AG04449 (cell line): ENCODE results near the gene ZNF2.
A peak's percentile ranks its signal among the peaks of the same experiment; 100 is the strongest.
"Not testable (repeated sequence)": the region's sequence is repeated elsewhere in the genome, so short reads cannot be mapped to it uniquely, and the experiment has no call there.

Source experiments
- CTCF ChIA-PET: fragments of 350-600 bp; formaldehyde crosslinking; extraction: SDS; loops from one replicate; lab custom pipeline; 2021; ENCODE audit warnings: antibody characterized with exemption; lab: Yijun Ruan, JAX
- POLR2A ChIA-PET: fragments of 400-600, 350-600 bp; formaldehyde crosslinking; extraction: SDS; loops from one replicate; lab custom pipeline; 2020; ENCODE audit warnings: antibody characterized with exemption, inconsistent platforms; lab: Yijun Ruan, JAX
- DNase-seq: peaks from one replicate; pipeline ENCODE4 v3.0.0-alpha.2; 2010; ENCODE audit warnings: low read depth, low spot score
- H3K4me3 ChIP-seq: 2 replicates; pipeline ENCODE4 v1.5.1; 2011; ENCODE audit warnings: low read depth, mild to moderate bottlenecking, control low read depth, low read length
- TF ChIP-seq, protein P1 (sequence below): IDR thresholded peaks from one replicate; pipeline ENCODE4 v1.5.1; 2011; ENCODE audit warnings: mild to moderate bottlenecking, moderate library complexity, low read length, control low read depth, inconsistent platforms; ENCODE audit not compliant: insufficient read depth; ENCODE audit errors: missing control alignments

Gene ZNF2

DNA sequence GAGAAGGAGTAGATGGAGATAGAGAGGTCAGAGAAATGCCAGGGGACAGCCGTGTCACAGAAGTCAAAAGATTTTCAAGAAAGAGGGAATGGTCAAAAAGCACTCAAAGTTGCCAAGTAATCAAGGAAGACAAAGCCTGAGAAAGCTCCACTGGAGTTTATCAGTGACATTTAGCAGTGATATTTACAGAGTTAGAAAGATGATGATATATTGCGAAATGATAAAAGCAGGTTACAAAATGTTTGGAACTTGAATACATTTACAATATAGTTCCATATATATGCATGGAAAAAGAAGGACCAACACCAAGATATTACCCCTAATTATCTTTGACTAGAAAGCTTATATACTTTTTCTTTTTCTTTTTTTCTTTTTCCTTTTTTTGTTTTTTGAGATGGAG is 20.4 kb downstream of the ZNF2 start:
- ChIA-PET POLR2A (no interaction called here), CTCF (interaction anchor here (1.4 to 1.9 kb wide), 2 partner anchors 11 to 13 kb away, joined by 4 read pairs; no protein-coding TSS in a partner anchor)
- TF ChIP-seq, protein P1, sequence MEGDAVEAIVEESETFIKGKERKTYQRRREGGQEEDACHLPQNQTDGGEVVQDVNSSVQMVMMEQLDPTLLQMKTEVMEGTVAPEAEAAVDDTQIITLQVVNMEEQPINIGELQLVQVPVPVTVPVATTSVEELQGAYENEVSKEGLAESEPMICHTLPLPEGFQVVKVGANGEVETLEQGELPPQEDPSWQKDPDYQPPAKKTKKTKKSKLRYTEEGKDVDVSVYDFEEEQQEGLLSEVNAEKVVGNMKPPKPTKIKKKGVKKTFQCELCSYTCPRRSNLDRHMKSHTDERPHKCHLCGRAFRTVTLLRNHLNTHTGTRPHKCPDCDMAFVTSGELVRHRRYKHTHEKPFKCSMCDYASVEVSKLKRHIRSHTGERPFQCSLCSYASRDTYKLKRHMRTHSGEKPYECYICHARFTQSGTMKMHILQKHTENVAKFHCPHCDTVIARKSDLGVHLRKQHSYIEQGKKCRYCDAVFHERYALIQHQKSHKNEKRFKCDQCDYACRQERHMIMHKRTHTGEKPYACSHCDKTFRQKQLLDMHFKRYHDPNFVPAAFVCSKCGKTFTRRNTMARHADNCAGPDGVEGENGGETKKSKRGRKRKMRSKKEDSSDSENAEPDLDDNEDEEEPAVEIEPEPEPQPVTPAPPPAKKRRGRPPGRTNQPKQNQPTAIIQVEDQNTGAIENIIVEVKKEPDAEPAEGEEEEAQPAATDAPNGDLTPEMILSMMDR = no peak
- no peak overlapping the region for H3K4me3 ChIP-seq
- DNase-seq = no peak

GRCh38 chr2:95192956-95193355 is 27.3 kb downstream of the ZNF2 start:
- CTCF ChIA-PET = interaction anchor here (0.9 to 1.0 kb wide), 2 partner anchors 10 to 153 kb away, joined by 3 to 4 read pairs; no protein-coding TSS in a partner anchor
- POLR2A ChIA-PET, DNase-seq, H3K4me3 ChIP-seq: not testable (repeated sequence)
- TF ChIP-seq, protein P1 = peak; percentile 58

DNA sequence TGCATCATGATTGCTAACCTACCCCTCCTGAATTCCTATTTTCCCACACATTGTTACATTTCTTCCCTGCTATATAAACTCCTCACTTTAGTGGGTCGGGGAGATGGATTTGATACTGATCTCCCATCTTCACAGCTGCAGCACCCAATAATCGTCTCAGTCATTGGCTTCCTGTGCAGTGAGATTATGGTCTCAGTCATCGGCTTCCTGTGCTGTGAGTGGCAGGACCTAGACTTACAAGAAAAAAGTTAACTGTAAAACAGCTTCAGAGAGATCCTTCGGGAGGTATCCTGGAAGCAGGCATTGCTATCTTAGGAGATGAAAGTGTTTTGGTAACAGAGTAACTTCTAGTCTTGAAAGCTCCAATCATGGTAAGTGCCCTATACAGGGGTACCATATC is 38.3 kb downstream of the ZNF2 start:
- no peak overlapping the region for H3K4me3 ChIP-seq
- TF ChIP-seq, protein P1 = no peak
- CTCF ChIA-PET = no interaction called here
- DNase-seq = no peak
- POLR2A ChIA-PET = no interaction called here

GRCh38 chr2:95204396-95204795 is 38.8 kb downstream of the ZNF2 start:
- POLR2A ChIA-PET = no interaction called here
- CTCF ChIA-PET = interaction anchor here (2.3 kb wide), 1 partner anchor 28 kb away, joined by 8 read pairs; no protein-coding TSS in a partner anchor
- TF ChIP-seq, protein P1 = no peak
- DNase-seq = no peak
- no peak overlapping the region for H3K4me3 ChIP-seq

- POLR2A ChIA-PET = no interaction called here
- TF ChIP-seq, protein P1 = no peak
- CTCF ChIA-PET = interaction anchor here (0.8 to 2.3 kb wide), 5 partner anchors 9 to 122 kb away, joined by 3 to 8 read pairs (median 4); no protein-coding TSS in a partner anchor
- DNase-seq = no peak
- no peak overlapping the region for H3K4me3 ChIP-seq
Observed at GRCh38 chr2:95206096-95206495, 40.5 kb downstream of the ZNF2 start.

GRCh38 chr2:95207111-95207961 is 41.7 kb downstream of the ZNF2 start, which contains the start of gene ZNF892:
Gene ZNF892 (plus strand): TSS chr2:95207521. CDS start chr2:95207816, 295 bp downstream.
- ChIA-PET CTCF (interaction anchor here (0.8 kb wide), 1 partner anchor 40 kb away, joined by 4 read pairs; no protein-coding TSS in a partner anchor), POLR2A (no interaction called here)
- no peak for DNase-seq
- peak within 1 kb of the TSS; percentile 85 for H3K4me3 ChIP-seq
- TF ChIP-seq, protein P1 = peak; percentile 47
